GM12892 (cell line): ENCODE results near the gene GEMIN4.

ENCODE experiments used
- DNase-seq: peaks from one replicate; pipeline ENCODE4 v3.0.0; 2011; ENCODE audit not compliant: insufficient read length
- FAIRE-seq: peaks from 2 replicates; lab custom pipeline; 2011; peaks lifted over from hg19 to GRCh38; lab: Jason Lieb, UNC
- POLR2A ChIP-seq: IDR thresholded peaks from 2 replicates; pipeline ENCODE4 v1.6.1; 2011; ENCODE audit warnings: low read depth, low read length, control low read depth
- POLR2AphosphoS5 ChIP-seq: IDR thresholded peaks from 2 replicates; pipeline ENCODE4 v1.6.1; 2011; ENCODE audit warnings: low read depth, low read length, control low read depth
- TAF1 ChIP-seq: IDR thresholded peaks from 2 replicates; pipeline ENCODE4 v1.6.1; 2011; ENCODE audit warnings: low read depth, mild to moderate bottlenecking, control low read depth, low read length, borderline replicate concordance

Gene GEMIN4

DNA sequence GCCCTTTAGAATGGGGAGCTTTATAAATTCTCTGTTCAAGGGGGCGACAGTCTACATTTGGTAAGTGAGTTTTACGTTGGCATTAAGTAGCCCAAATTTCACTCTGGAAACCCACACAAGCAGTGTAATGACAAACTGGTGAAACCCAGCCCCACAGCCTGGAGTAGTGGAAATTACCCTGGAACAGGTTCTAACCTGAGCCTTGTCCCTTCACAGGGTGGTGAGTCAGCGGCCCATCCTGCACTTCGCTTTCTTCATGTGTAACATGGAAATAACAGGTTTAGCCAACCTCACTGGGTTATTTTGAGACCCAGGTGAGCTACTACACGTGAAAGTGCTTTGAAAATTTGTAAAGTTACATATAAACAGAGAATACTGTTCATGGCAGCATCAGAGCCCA, 23.2 kb downstream of the GEMIN4 start:
- no peak for FAIRE-seq

DNA sequence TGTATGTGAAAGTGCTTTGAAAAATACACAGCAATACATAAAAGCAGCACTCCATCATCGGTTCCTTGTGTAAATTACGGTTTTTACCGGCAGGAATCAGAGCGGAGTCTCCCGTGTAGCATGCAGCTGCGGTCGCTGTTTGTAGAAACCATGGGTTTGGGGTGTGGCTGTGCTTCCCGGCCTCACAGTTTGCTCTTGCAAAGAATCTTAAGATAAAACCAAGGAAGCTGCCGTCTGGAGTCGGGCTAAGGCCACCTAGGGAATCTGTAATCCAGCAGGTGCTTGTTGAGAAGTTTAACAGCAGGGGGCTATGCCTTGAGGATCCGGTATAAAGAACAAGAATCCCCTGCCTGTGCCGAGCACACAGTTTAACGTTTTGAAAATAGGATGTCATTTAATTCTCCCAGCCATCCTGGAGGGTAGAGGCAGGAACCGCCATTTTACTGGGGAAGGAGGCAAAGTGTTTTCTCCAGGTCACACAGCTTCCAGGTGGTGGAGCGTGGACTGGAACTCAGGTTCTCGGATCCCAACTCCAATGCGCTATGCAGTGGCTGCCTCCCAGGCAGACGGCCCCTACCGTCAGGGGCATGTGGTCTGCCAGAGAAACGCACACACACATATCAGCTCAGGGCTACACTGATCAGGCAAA, 25.7 kb downstream of the GEMIN4 start:
- DNase-seq (no peak), FAIRE-seq (no peak)
- TF ChIP-seq POLR2A (no peak), TAF1 (no peak), POLR2AphosphoS5 (no peak)

More for the DNA sequence above, 23.2 kb downstream of the GEMIN4 start:
- TF ChIP-seq TAF1 = no peak
- no peak for TF ChIP-seq POLR2A
- TF ChIP-seq POLR2AphosphoS5 = no peak
- DNase-seq = no peak

DNA sequence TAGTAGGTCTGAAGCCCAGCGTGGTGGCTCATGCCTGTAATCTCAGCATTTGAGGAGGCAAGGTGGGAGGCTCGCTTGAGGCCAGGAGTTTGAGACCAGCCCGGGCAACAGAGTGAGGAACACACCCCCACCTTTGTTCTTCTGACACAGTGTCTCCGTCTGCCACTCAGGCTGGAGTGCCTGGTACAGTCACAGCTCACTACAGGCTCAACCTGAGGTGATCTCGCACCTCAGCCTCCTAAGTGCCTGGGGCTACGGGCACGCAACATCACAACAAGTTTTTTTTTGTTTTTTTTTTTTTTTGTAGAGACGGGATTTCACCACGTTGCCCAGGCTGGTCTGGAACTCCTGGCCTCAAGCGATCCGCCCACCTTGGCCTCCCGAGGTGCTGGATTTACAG, 26.3 kb downstream of the GEMIN4 start:
- TF ChIP-seq TAF1 = no peak
- no peak for TF ChIP-seq POLR2AphosphoS5
- no peak for TF ChIP-seq POLR2A
- FAIRE-seq = no peak
- no peak for DNase-seq

DNA sequence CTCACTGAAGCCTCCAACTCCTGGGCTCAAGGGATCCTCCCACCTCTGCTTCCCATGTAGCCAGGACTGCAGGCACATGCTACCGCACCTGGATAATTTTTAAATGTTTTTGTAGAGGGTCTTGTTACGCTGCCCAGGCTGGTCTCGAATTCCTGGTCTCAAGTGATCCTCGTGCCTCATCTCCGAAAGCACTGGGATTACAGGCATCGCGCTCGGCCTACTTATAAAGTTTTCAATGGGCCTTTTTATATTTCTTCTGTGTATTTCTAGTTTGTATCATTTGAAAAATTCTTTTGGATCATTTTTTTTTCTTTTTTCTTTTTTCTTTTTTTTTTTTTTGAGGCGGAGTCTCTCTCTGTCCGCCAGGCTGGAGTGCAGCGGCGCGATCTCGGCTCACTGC, 27.0 kb downstream of the GEMIN4 start:
- DNase-seq (no peak), FAIRE-seq (no peak)
- no peak for TF ChIP-seq TAF1
- no peak for TF ChIP-seq POLR2AphosphoS5
- TF ChIP-seq POLR2A = no peak

DNA sequence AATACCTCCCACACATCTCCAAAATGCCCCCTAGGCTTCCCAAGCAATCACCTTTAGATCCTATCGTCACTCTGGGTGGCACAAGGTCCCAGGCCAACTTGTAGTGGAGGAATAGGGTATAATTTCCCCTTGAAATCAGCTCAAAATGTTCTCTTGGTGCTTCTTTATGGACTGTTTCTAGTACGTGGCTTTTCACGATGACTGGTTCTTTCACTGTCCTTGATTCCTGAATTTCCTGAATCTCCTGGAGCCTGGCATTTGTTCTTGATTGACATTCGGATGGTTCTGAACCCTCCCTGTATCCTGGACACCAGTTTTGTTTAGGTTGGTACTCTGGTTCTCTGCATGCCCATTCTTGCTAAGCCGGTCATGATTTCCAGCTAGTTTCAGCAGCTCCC, 30.5 kb downstream of the GEMIN4 start:
- FAIRE-seq (no peak), DNase-seq (no peak)
- TF ChIP-seq POLR2AphosphoS5 = no peak

DNA sequence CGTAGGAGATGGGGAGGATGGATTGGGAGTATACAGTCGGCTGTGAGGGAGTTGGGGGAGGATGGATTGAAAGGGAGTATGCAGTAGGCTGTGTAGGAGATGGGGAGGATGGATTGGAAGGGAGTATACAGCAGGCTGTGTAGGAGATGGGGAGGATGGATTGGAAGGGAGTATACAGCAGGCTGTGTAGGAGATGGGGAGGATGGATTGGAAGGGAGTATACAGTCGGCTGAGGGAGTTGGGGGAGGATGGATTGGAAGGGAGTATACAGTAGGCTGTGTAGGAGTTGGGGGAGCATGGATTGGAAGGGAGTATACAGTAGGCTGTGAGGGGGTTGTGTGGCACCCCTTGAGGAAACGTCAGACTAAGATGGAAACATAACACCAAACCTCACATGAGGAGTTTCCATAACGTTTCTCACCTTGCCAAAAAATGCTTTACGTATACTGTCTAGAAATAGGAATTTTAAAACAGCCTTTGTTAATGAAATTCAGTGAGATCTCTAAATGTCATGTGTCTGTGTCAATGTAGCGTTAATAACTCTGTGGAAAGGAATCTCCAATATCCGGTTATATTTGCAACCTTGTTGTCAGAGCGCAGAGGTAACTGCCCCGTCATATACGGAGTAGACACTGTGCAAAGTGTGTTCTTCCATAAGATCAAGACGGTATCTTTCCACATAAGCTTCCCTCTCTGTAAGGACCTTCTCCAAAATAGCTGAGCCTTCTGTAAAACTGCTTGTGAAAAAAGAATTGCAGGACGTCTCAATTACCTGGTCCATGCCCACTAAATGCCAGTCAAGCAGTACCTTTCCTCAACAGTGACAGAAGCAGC, 31.1 kb downstream of the GEMIN4 start:
- no peak for TF ChIP-seq TAF1
- TF ChIP-seq POLR2AphosphoS5 = no peak
- no peak for TF ChIP-seq POLR2A
- DNase-seq = no peak
- FAIRE-seq = no peak

DNA sequence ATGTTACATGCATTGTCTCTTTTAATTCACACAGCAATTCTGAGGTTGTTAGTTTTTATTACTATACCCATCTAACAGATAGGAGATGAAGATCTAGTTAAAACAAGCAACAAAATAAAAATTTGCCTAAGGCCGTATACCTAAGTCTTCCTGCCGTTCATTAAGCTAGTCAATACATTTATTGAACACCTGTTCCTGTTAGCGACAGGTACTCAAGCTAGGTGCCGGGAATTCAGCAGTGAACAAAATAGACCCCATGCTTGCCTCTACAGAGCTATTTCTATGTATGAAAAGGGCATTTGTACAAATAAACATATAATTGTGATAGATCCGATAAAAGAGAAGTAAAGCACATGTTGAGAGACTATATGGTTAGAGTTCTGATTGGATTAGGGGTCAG, 34.0 kb downstream of the GEMIN4 start:
- no peak for FAIRE-seq
- TF ChIP-seq TAF1 (no peak), POLR2A (no peak), POLR2AphosphoS5 (no peak)
- DNase-seq = no peak

DNA sequence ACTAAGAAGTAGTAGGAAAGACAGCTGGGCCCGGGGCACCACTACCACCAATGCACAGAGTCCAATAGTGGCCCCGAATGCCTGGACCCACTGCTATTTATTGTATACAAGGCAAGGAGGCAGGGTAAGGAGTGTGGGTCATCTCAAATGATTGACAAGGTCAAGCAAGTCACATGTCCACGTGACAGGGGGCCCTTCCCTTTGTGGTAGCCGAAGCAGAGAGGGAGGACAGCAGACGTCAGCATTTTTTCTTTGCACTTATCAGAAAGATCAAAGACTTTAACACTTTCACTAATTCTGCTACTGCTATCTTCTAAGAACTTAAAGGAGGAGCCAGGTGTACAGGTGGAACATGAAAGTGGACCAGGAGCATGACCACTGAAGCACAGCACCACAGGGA, 43.9 kb downstream of the GEMIN4 start:
- FAIRE-seq = no peak
- no peak for TF ChIP-seq TAF1
- TF ChIP-seq POLR2AphosphoS5 = no peak
- no peak for TF ChIP-seq POLR2A

DNA sequence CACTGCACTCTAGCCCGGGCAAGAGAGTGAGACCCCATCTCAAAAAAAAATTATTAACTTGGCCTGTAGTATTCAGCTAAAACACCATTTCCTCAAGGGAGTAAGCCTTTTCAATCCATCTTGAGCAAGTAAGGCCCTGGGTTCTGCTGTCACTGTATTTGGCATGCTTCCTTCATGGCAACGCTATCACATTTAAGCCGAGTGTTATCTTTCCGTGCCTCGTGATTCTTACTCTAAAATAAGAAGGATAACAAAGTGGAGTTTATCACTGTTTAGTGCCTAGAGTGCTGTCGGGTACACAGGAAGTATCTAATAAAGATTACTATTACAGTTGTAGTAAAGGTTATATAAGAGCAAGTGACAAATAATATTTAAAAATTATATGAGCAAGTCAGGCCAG, 46.2 kb downstream of the GEMIN4 start:
- no peak for DNase-seq
- TF ChIP-seq TAF1 = no peak
- no peak for TF ChIP-seq POLR2AphosphoS5
- no peak for TF ChIP-seq POLR2A
- no peak for FAIRE-seq

More for the DNA sequence above, 43.9 kb downstream of the GEMIN4 start:
- DNase-seq = no peak

DNA sequence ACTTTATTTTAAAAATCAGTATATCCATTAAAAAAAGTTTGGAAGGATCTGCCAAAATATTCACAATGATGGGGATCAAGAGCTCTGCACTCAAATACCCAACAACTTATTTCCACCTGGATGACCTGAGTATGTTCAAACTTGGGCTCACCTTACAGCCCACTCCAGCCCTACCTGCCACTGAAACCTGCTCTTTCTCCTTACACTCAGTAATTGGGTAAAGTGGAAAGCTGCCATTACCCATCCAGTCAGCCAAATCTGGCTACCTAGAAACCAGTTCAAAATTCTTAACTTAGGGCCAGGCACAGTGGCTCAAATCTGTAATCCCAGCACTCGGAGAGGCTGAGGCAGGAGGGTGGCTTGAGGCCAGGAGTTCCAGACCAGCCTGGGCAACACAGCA, 47.1 kb downstream of the GEMIN4 start:
- TF ChIP-seq POLR2A (no peak), TAF1 (no peak), POLR2AphosphoS5 (no peak)
- DNase-seq (no peak), FAIRE-seq (no peak)

DNA sequence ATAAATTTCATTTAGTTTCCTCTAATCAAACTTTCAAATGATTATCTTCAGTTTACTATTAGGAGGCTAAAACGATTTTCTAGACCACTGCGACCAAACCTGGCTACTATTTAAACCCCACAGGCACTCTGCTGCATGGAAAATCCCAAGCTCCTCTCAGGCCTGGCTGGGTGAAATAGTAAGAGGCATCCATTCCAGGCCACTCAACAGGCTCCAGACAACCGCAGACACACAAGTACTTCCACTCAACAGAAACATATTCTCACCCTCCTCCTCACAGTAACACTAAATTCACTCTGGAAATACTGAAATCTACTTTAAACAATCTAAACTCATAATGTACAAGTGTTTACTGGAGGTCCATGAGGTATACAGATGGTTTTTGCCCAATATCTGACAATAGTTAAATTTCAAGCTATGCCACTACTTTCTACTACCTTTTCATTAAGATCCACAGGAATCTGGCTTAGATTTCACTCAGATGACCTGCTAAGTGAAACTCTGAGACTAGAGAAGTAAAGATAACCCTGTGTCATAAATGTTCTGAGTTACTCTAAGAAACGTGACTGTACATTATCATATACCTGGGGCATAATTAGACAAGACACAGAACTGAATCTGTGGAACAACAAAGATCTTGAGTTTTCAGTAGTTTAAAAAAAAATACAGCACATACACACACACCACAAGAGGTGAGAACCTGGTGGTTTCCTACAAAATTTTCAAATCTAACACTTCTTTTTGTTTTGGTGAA, 47.8 kb downstream of the GEMIN4 start:
- FAIRE-seq (no peak), DNase-seq (no peak)
- no peak for TF ChIP-seq POLR2A
- TF ChIP-seq POLR2AphosphoS5 = no peak
- TF ChIP-seq TAF1 = no peak
